ENCODE data around the gene GLCE. TPM values are rescaled to one million over a fixed set of nuclear protein-coding genes. Genes with fewer than 3 reads are reported as not detected.

GLCE gene
- total RNA-seq, 3 donors from 2014 or later (not counting 1 experiment from before 2014, with no cell fraction given): 2.0 to 4.5 (median 3.4) TPM

GRCh38 chr15:69305204-69305931, 144.9 kb downstream of the GLCE start:
- no peaks in the 10 kb centered on the region for H3K9me3 ChIP-seq (ENCODE audit: control insufficient read depth, insufficient read depth, low read length)
- no peaks in the 10 kb centered on the region for H3K36me3 Mint-ChIP-seq
- 91% methylated on average over 13 of the region's 20 CpGs for WGBS (ENCODE audit: insufficient coverage)
- TF ChIP-seq CTCF (IDR thresholded peaks at IDR 0.05): no peak
- H3K36me3 ChIP-seq (ENCODE audit: control insufficient read depth, insufficient read depth, low read length): no peaks in the 10 kb centered on the region
- DNase-seq (no peak), ATAC-seq (no peak)
- H3K27me3 Mint-ChIP-seq (ENCODE audit: low read depth in 2 of 2): peaks cover 10 to 24% of the 10 kb centered on the region in 2 donors
- no peak overlapping the region for H3K4me3 Mint-ChIP-seq
- H3K9me3 Mint-ChIP-seq: no peaks in the 10 kb centered on the region
- no peak overlapping the region for H3K27ac Mint-ChIP-seq
- peaks cover 0 to 4% of the 10 kb centered on the region in 2 donors for H3K4me1 Mint-ChIP-seq
- H3K27ac ChIP-seq (ENCODE audit: low read length): no peak overlapping the region
- peaks cover 11% of the 10 kb centered on the region for H3K27me3 ChIP-seq (ENCODE audit: control insufficient read depth, insufficient read depth, low read length)
- H3K4me3 ChIP-seq (ENCODE audit: low read length): no peak overlapping the region
- H3K4me1 ChIP-seq (ENCODE audit: control insufficient read depth, insufficient read depth, low read length): no peaks in the 10 kb centered on the region
- intact Hi-C loops (cut with micrococcal nuclease): no loop called here

GRCh38 chr15:69305933-69306568, 145.6 kb downstream of the GLCE start:
- Histone ChIP-seq H3K4me1 (ENCODE audit: control insufficient read depth, insufficient read depth, low read length) (no peaks in the 10 kb centered on the region), H3K27me3 (ENCODE audit: control insufficient read depth, insufficient read depth, low read length) (peaks cover 9% of the 10 kb centered on the region), H3K36me3 (ENCODE audit: control insufficient read depth, insufficient read depth, low read length) (no peaks in the 10 kb centered on the region), H3K4me3 (ENCODE audit: low read length) (no peak overlapping the region), H3K27ac (ENCODE audit: low read length) (no peak overlapping the region), H3K9me3 (ENCODE audit: control insufficient read depth, insufficient read depth, low read length) (no peaks in the 10 kb centered on the region)
- Mint-ChIP-seq H3K4me3 (no peak overlapping the region), H3K27me3 (ENCODE audit: low read depth in 2 of 2) (peaks cover 8 to 19% of the 10 kb centered on the region in 2 donors), H3K27ac (no peak overlapping the region), H3K4me1 (peaks cover 0 to under 1% of the 10 kb centered on the region in 2 donors), H3K9me3 (no peaks in the 10 kb centered on the region), H3K36me3 (no peaks in the 10 kb centered on the region)
- WGBS (ENCODE audit: insufficient coverage): 88% methylated on average over 9 of the region's 9 CpGs
- no peak for TF ChIP-seq CTCF (IDR thresholded peaks at IDR 0.05)
- DNase-seq (no peak), ATAC-seq (no peak)
- intact Hi-C loops (cut with micrococcal nuclease): no loop called here

- Mint-ChIP-seq H3K36me3 (no peaks in the 10 kb centered on the region), H3K4me1 (no peaks in the 10 kb centered on the region), H3K4me3 (no peak overlapping the region), H3K9me3 (no peaks in the 10 kb centered on the region), H3K27ac (no peak overlapping the region), H3K27me3 (ENCODE audit: low read depth in 2 of 2) (peaks cover 0 to 10% of the 10 kb centered on the region in 2 donors)
- H3K4me1 ChIP-seq (ENCODE audit: control insufficient read depth, insufficient read depth, low read length): no peaks in the 10 kb centered on the region
- intact Hi-C loops (cut with micrococcal nuclease): no loop called here
- DNase-seq: no peak
- WGBS (ENCODE audit: insufficient coverage): 78% methylated on average over 3 of the region's 3 CpGs
- no peaks in the 10 kb centered on the region for H3K9me3 ChIP-seq (ENCODE audit: control insufficient read depth, insufficient read depth, low read length)
- no peaks in the 10 kb centered on the region for H3K27me3 ChIP-seq (ENCODE audit: control insufficient read depth, insufficient read depth, low read length)
- H3K27ac ChIP-seq (ENCODE audit: low read length): no peak overlapping the region
- no peak for TF ChIP-seq CTCF (IDR thresholded peaks at IDR 0.05)
- no peak overlapping the region for H3K4me3 ChIP-seq (ENCODE audit: low read length)
- H3K36me3 ChIP-seq (ENCODE audit: control insufficient read depth, insufficient read depth, low read length): no peaks in the 10 kb centered on the region
- ATAC-seq: no peak
Observed at GRCh38 chr15:69307939-69308338, 147.5 kb downstream of the GLCE start.

Data from natural killer cell (primary cell).